Activated CD8-positive, alpha-beta T cell treated with anti-CD3 and anti-CD28 coated beads for 36 hours (primary cell): ENCODE measurements around the gene TEKT3. TPM values are rescaled to one million over a fixed set of nuclear protein-coding genes. Genes with fewer than 3 reads are reported as not detected.

Experiments
- ATAC-seq: fragments of 200-7000 bp; cut with Tn5 transposase; one replicate; pipeline ENCODE4 v1.10.0; 2021; ENCODE audit warnings: mild to moderate bottlenecking, moderate library complexity
- CTCF ChIA-PET: fragments of 350-600 bp; sonication (Branson Sonifier 250); formaldehyde crosslinking; loops from one replicate; lab custom pipeline; 2021; ENCODE audit warnings: antibody characterized with exemption; lab: Charles Lee
- POLR2A ChIA-PET: fragments of 350-600 bp; sonication (Branson Sonifier 250); formaldehyde crosslinking; loops from one replicate; lab custom pipeline; 2021; ENCODE audit warnings: antibody characterized with exemption; lab: Charles Lee
- DNase-seq: peaks from one replicate; pipeline ENCODE4 v3.0.0-alpha.2; 2020
- H3K27ac Mint-ChIP-seq: one replicate; pipeline ENCODE4 v1.8.0; 2021; ENCODE audit warnings: mild to moderate bottlenecking, mixed read lengths
- H3K27me3 Mint-ChIP-seq: one replicate; pipeline ENCODE4 v1.8.0; 2021; ENCODE audit warnings: mixed read lengths
- H3K36me3 Mint-ChIP-seq: one replicate; pipeline ENCODE4 v1.8.0; 2021; ENCODE audit warnings: low read depth, mixed read lengths
- H3K4me1 Mint-ChIP-seq: one replicate; pipeline ENCODE4 v1.8.0; 2021; ENCODE audit warnings: low read depth, mixed read lengths
- H3K4me3 Mint-ChIP-seq: one replicate; pipeline ENCODE4 v1.8.0; 2021; ENCODE audit warnings: mild to moderate bottlenecking, moderate library complexity, mixed read lengths
- H3K9me3 Mint-ChIP-seq: one replicate; pipeline ENCODE4 v1.8.0; 2021; ENCODE audit warnings: mixed read lengths
- CTCF ChIP-seq: fragments of 200-600 bp; IDR thresholded peaks from one replicate; pipeline ENCODE4 v1.8.0; 2022; ENCODE audit warnings: antibody characterized with exemption, mild to moderate bottlenecking
- intact Hi-C: fragments of 100-400 bp; cut with micrococcal nuclease; formaldehyde crosslinking; loops from one replicate; pipeline ENCODE4 v1.10.0; 2022
- total RNA-seq, 2 experiments: library from RNA; stranded (reverse); gene quantifications; one replicate each; pipeline ENCODE4 v1.2.3, GENCODE V29; 2021

The TEKT3 gene
- total RNA-seq, 2 experiments from 2014 or later: not detected

- POLR2A ChIA-PET: no interaction called here
- Mint-ChIP-seq H3K4me3 (no peak overlapping the region), H3K4me1 (no peaks in the 10 kb centered on the region), H3K9me3 (no peaks in the 10 kb centered on the region), H3K27ac (no peak overlapping the region), H3K27me3 (peaks cover 17% of the 10 kb centered on the region), H3K36me3 (no peaks in the 10 kb centered on the region)
- CTCF ChIA-PET: no interaction called here
- DNase-seq (no peak), ATAC-seq (no peak)
- no peak for TF ChIP-seq CTCF
- intact Hi-C loops: no loop called here
Observed at GRCh38 chr17:15288859-15289258, 52.5 kb downstream of the TEKT3 start.

- no peak overlapping the region for H3K27ac Mint-ChIP-seq
- no peak for TF ChIP-seq CTCF
- intact Hi-C loops: no loop called here
- ATAC-seq (no peak), DNase-seq (no peak)
- POLR2A ChIA-PET: no interaction called here
- H3K36me3 Mint-ChIP-seq: no peaks in the 10 kb centered on the region
- H3K9me3 Mint-ChIP-seq: no peaks in the 10 kb centered on the region
- no peak overlapping the region for H3K4me3 Mint-ChIP-seq
- H3K4me1 Mint-ChIP-seq: no peaks in the 10 kb centered on the region
- peaks cover 24% of the 10 kb centered on the region for H3K27me3 Mint-ChIP-seq
- CTCF ChIA-PET: no interaction called here
Observed at GRCh38 chr17:15287538-15288267, 53.7 kb downstream of the TEKT3 start.

- TF ChIP-seq CTCF: no peak
- Mint-ChIP-seq H3K4me1 (peaks cover 2% of the 10 kb centered on the region), H3K27me3 (peaks cover 36% of the 10 kb centered on the region), H3K9me3 (no peaks in the 10 kb centered on the region), H3K27ac (no peak overlapping the region), H3K4me3 (no peak overlapping the region), H3K36me3 (no peaks in the 10 kb centered on the region)
- ATAC-seq: no peak
- CTCF ChIA-PET: no interaction called here
- intact Hi-C loops: no loop called here
- POLR2A ChIA-PET: no interaction called here
- no peak for DNase-seq
Observed at GRCh38 chr17:15285466-15285865, 55.9 kb downstream of the TEKT3 start.

- CTCF ChIA-PET: no interaction called here
- Mint-ChIP-seq H3K27me3 (peaks cover 36% of the 10 kb centered on the region), H3K4me3 (no peak overlapping the region), H3K9me3 (no peaks in the 10 kb centered on the region), H3K4me1 (peaks cover 2% of the 10 kb centered on the region), H3K36me3 (no peaks in the 10 kb centered on the region), H3K27ac (no peak overlapping the region)
- intact Hi-C loops: no loop called here
- ATAC-seq: no peak
- TF ChIP-seq CTCF: no peak
- POLR2A ChIA-PET: no interaction called here
- DNase-seq: no peak
Observed at GRCh38 chr17:15284537-15284936, 56.9 kb downstream of the TEKT3 start.

- ChIA-PET POLR2A (no interaction called here), CTCF (no interaction called here)
- DNase-seq: no peak
- no peaks in the 10 kb centered on the region for H3K36me3 Mint-ChIP-seq
- intact Hi-C loops: no loop called here
- no peaks in the 10 kb centered on the region for H3K9me3 Mint-ChIP-seq
- no peak overlapping the region for H3K4me3 Mint-ChIP-seq
- ATAC-seq: no peak
- TF ChIP-seq CTCF: no peak
- H3K27ac Mint-ChIP-seq: no peak overlapping the region
- peaks cover 37% of the 10 kb centered on the region for H3K27me3 Mint-ChIP-seq
- peaks cover 2% of the 10 kb centered on the region for H3K4me1 Mint-ChIP-seq
Observed at GRCh38 chr17:15284107-15284506, 57.3 kb downstream of the TEKT3 start.
